K562 (cell line): ENCODE results near the gene CTSL. TPM values are rescaled to one million over a fixed set of nuclear protein-coding genes. Genes with fewer than 3 reads are reported as not detected.

ENCODE experiments used
- C11orf30 ChIP-seq: fragments of 450-650 bp; IDR thresholded peaks from 2 replicates; pipeline ENCODE4 v1.6.1; 2016; ENCODE audit warnings: low read depth, mild to moderate bottlenecking
- IRF1 ChIP-seq: sonication (generic); formaldehyde crosslinking; IDR thresholded peaks from 2 replicates; pipeline ENCODE4 v1.8.0; 2022; ENCODE audit warnings: missing genetic modification reagents, mild to moderate bottlenecking, borderline replicate concordance
- MCM5 ChIP-seq: fragments of 450-650 bp; IDR thresholded peaks from 2 replicates; pipeline ENCODE4 v1.6.1; 2016; ENCODE audit warnings: low read depth
- NCOA2 ChIP-seq, 2 experiments: fragments of 450-650 bp; IDR thresholded peaks; 2 replicates each; pipeline ENCODE4 v1.6.1; 2018; ENCODE audit warnings: mild to moderate bottlenecking in 2 of 2, moderate library complexity in 1 of 2; ENCODE audit not compliant: partially characterized antibody in 2 of 2
- NFE2 ChIP-seq: IDR thresholded peaks from 2 replicates; pipeline ENCODE4 v1.6.1; 2014; ENCODE audit warnings: antibody characterized with exemption, low read depth
- TFE3 ChIP-seq: fragments of 450-650 bp; formaldehyde crosslinking; IDR thresholded peaks from 2 replicates; pipeline ENCODE4 v1.4.0; 2020; ENCODE audit warnings: mild to moderate bottlenecking, mixed read lengths
- ZBTB43 ChIP-seq: sonication (generic); formaldehyde crosslinking; IDR thresholded peaks from 2 replicates; pipeline ENCODE4 v1.8.0; 2023; ENCODE audit warnings: mild to moderate bottlenecking, missing genetic modification reagents
- ZNF121 ChIP-seq: sonication (generic); formaldehyde crosslinking; conservative IDR thresholded peaks from 2 replicates; pipeline ENCODE4 v1.8.0; 2022; ENCODE audit warnings: missing genetic modification reagents
- ZNF274 ChIP-seq: IDR thresholded peaks from 2 replicates; pipeline ENCODE4 v1.6.1; 2011; ENCODE audit warnings: low read depth, mild to moderate bottlenecking, low read length, moderate library complexity, borderline replicate concordance
- ZNF507 ChIP-seq: conservative IDR thresholded peaks from 2 replicates; pipeline ENCODE4 v1.6.1; 2017; ENCODE audit warnings: missing genetic modification characterization, missing compliant biosample characterization
- ZNF668 ChIP-seq: fragments of 250-450 bp; sonication (Bioruptor Pico); IDR thresholded peaks from 2 replicates; pipeline ENCODE4 v1.8.0; 2022; ENCODE audit warnings: mild to moderate bottlenecking, inconsistent platforms
- ZNF717 ChIP-seq: fragments of 250-450 bp; sonication (Bioruptor Pico); IDR thresholded peaks from 2 replicates; pipeline ENCODE4 v1.5.0; 2021
- polyA plus RNA-seq, 8 experiments: library from polyadenylated mRNA; depleted of rRNA in 4 of 8; stranded (reverse) in 5 of 8; unstranded in 3 of 8; fragments of >200 nt; fragmentation: Nextera tagmentation in 2 of 8; fragmentation: Illumina TruSeq in 1 of 8; extraction: Ambion mirVana in 2 of 8; extraction: Trizol in 1 of 8; gene quantifications; 2 replicates each; pipeline versions ENCODE4 v1.2.1 to v1.2.3, GENCODE V29; 2011 to 2014; ENCODE audit warnings: inconsistent platforms in 1 of 8, missing spikeins in 1 of 8
- total RNA-seq, 7 experiments: library from RNA; depleted of rRNA in 6 of 7; stranded (reverse); fragments of >200 nt in 6 of 7; fragmentation: Illumina TruSeq in 2 of 7; extraction: Trizol in 2 of 7; gene quantifications; 2 replicates each; pipeline versions ENCODE4 v1.2.1 to v1.2.3, GENCODE V29; 2011 to 2021; ENCODE audit warnings: low replicate concordance in 1 of 7

CTSL gene
- total and polyA plus RNA-seq, 9 of the 15 experiments (the other 6 are each of a cell fraction or from before 2014, with no cell fraction given): 55.9 to 165 (median 93.7) TPM

- TF ChIP-seq ZNF274 (no peak), NCOA2 (IDR thresholded peaks at IDR 0.05; ENCODE audit: partially characterized antibody in 2 of 2) (no peak), TFE3 (no peak), MCM5 (no peak), NFE2 (peak; percentile 52), ZNF668 (CRISPR knock-in tag) (no peak), ZNF717 (CRISPR knock-in tag) (no peak), IRF1 (CRISPR knock-in tag) (no peak), ZNF507 (no peak), C11orf30 (peak; percentile 35; the same call in 1 of the 2 replicates), ZBTB43 (CRISPR knock-in tag) (no peak), ZNF121 (CRISPR knock-in tag) (no peak)
These were observed 39.9 kb upstream of the CTSL start (continued) for GRCh38 chr9:87685871-87686519.
